ENCODE results near the gene CGB7. TPM values are rescaled to one million over a fixed set of nuclear protein-coding genes. Genes with fewer than 3 reads are reported as not detected.
"Not testable (repeated sequence)": the region's sequence is repeated elsewhere in the genome, so short reads cannot be mapped to it uniquely, and the experiment has no call there.

Gene CGB7
- total and polyA plus RNA-seq, 4 donors, result 0.11 to 0.57 (median 0.25) TPM

DNA sequence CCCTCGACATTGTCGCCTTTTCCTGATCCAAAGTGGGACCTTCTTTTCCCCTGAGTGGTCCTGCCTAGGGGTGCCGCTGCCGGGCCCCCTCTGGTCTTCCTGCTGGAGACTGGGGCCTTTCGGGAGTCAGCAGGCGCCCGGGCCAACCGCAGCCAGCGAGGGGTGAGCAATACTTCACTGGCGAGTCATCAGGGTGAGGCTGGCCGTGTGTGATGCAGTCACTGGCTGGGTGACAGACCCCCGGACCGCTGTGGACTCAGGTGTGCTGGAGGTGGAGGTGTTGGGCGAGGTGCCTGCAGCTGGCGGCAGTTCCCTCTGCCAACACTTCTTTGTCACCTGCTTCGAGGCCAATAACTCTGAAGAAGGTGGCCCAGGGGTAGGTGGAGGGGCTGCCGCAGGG, 15.4 kb downstream of the CGB7 start:
- no peak for DNase-seq
- WGBS, 2 donors, result 78 to 88% methylated on average over 17 of the region's 17 CpGs
- H3K36me3 ChIP-seq (ENCODE audit: control insufficient read depth in 4 of 4, insufficient read depth in 4 of 4, low read length in 4 of 4), result no peaks in the 10 kb centered on the region

DNA sequence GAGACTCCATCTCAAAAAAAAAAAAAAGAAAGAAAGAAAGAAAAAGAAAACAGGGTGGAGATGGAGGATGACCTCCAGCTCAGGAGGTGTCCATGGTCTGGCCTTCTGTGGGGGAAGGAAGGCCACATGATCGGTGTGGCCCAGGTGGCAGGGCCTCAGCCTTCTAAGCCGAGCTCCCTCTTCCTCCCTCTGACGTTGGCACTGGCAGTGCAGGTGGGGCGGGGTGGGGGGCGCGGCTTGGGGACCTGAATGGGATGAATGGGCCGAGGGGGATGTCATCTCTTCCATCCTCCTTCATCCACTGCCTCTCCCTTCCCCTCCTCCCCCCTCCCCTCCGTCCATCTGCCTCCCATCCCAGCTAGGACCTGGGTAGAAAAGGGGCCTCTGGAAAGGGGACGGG, 17.8 kb downstream of the CGB7 start:
- not testable (repeated sequence) for DNase-seq; H3K4me1 ChIP-seq (ENCODE audit: control insufficient read depth in 5 of 5, insufficient read depth in 5 of 5, low read length in 5 of 5); H3K27me3 ChIP-seq (ENCODE audit: control insufficient read depth in 3 of 3, insufficient read depth in 3 of 3, low read length in 2 of 3); H3K9me3 ChIP-seq (ENCODE audit: control insufficient read depth in 4 of 4, insufficient read depth in 3 of 4, low read length in 3 of 4); ATAC-seq (ENCODE audit: insufficient read depth, low FRiP score); H3K4me3 ChIP-seq; H3K9ac ChIP-seq (ENCODE audit: insufficient read depth in 1 of 2, low read length in 2 of 2); H3K27ac ChIP-seq (ENCODE audit: low read depth in 1 of 2, low read length in 1 of 2); H3K36me3 ChIP-seq (ENCODE audit: control insufficient read depth in 4 of 4, insufficient read depth in 4 of 4, low read length in 4 of 4)
- WGBS, 2 donors, result 62 to 79% methylated on average over 8 to 9 of the region's 9 CpGs

More for the DNA sequence above, 15.4 kb downstream of the CGB7 start:
- ATAC-seq (ENCODE audit: insufficient read depth, low FRiP score), result no peak
- H3K9ac ChIP-seq (ENCODE audit: insufficient read depth in 1 of 2, low read length in 2 of 2), result no peak overlapping the region
- no peaks in the 10 kb centered on the region for H3K9me3 ChIP-seq (ENCODE audit: control insufficient read depth in 4 of 4, insufficient read depth in 3 of 4, low read length in 3 of 4)
- TF ChIP-seq, protein P1, sequence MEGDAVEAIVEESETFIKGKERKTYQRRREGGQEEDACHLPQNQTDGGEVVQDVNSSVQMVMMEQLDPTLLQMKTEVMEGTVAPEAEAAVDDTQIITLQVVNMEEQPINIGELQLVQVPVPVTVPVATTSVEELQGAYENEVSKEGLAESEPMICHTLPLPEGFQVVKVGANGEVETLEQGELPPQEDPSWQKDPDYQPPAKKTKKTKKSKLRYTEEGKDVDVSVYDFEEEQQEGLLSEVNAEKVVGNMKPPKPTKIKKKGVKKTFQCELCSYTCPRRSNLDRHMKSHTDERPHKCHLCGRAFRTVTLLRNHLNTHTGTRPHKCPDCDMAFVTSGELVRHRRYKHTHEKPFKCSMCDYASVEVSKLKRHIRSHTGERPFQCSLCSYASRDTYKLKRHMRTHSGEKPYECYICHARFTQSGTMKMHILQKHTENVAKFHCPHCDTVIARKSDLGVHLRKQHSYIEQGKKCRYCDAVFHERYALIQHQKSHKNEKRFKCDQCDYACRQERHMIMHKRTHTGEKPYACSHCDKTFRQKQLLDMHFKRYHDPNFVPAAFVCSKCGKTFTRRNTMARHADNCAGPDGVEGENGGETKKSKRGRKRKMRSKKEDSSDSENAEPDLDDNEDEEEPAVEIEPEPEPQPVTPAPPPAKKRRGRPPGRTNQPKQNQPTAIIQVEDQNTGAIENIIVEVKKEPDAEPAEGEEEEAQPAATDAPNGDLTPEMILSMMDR (IDR thresholded peaks at IDR 0.05; ENCODE audit: control extremely low read depth, extremely low read depth), result no peak
- no peak overlapping the region for H3K27ac ChIP-seq (ENCODE audit: low read depth in 1 of 2, low read length in 1 of 2)
- H3K4me1 ChIP-seq (ENCODE audit: control insufficient read depth in 5 of 5, insufficient read depth in 5 of 5, low read length in 5 of 5), result no peaks in the 10 kb centered on the region
- no peaks in the 10 kb centered on the region for H3K27me3 ChIP-seq (ENCODE audit: control insufficient read depth in 3 of 3, insufficient read depth in 3 of 3, low read length in 2 of 3)
- no peak overlapping the region for H3K4me3 ChIP-seq

DNA sequence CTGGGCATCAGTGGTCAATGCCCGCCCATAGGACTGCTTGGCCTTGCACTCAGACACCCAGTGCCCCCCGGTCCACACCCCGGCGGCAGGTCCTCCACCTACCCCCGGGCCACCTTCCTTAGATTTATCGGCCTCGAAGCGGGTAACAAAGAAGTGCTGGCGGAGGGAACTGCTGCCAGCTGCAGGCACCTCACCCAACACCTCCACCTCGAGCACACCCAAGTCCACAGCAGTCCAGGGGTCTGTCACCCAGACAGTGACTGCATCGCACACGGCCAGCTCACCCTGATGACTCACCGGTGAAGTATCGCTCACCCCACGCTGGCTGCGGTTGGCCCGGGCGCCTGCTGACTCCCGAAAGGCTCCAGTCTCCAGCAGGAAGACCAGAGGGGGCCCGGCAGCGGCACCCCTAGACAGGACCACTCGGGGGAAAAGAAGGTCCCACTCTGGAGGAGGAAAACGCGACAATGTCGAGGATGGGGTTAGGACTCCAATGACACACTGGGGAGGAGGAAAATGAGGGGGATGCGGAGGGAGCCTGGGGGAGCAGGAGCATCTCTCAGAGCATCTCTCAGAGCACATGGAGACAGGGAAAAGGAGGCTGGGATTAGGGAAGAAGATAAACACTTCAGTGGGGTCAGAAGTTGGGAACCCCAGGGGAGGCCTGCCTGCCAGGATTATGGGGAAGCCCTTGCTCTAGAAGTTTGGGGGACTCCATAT, 18.8 kb downstream of the CGB7 start:
- not testable (repeated sequence) for H3K9me3 ChIP-seq (ENCODE audit: control insufficient read depth in 4 of 4, insufficient read depth in 3 of 4, low read length in 3 of 4); DNase-seq; H3K27ac ChIP-seq (ENCODE audit: low read depth in 1 of 2, low read length in 1 of 2); H3K4me1 ChIP-seq (ENCODE audit: control insufficient read depth in 5 of 5, insufficient read depth in 5 of 5, low read length in 5 of 5); H3K9ac ChIP-seq (ENCODE audit: insufficient read depth in 1 of 2, low read length in 2 of 2); H3K4me3 ChIP-seq; H3K36me3 ChIP-seq (ENCODE audit: control insufficient read depth in 4 of 4, insufficient read depth in 4 of 4, low read length in 4 of 4); ATAC-seq (ENCODE audit: insufficient read depth, low FRiP score); H3K27me3 ChIP-seq (ENCODE audit: control insufficient read depth in 3 of 3, insufficient read depth in 3 of 3, low read length in 2 of 3)
- WGBS, 2 donors, result 87 to 90% methylated on average over 26 of the region's 26 CpGs

DNA sequence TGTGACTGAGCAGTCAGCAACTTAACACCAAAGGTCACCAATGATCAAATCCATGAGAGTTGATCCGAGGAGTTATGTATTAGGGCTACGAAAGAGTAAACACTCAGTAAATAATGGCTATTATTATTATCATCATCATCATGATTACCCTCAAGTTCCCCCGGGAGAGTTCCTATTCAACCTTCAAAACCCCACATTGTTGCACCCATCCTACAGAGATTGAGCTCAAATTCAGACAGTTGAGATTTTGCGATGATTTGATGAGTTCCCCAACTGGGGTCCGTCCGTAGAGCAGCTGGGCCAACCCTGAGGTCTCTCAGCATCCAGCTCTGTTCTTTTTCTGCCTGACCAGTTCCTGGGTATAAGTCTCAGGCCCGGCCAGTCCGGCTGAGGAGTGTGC, 19.4 kb downstream of the CGB7 start:
- not testable (repeated sequence) for H3K4me3 ChIP-seq; ATAC-seq (ENCODE audit: insufficient read depth, low FRiP score); H3K27me3 ChIP-seq (ENCODE audit: control insufficient read depth in 3 of 3, insufficient read depth in 3 of 3, low read length in 2 of 3); H3K4me1 ChIP-seq (ENCODE audit: control insufficient read depth in 5 of 5, insufficient read depth in 5 of 5, low read length in 5 of 5); H3K9me3 ChIP-seq (ENCODE audit: control insufficient read depth in 4 of 4, insufficient read depth in 3 of 4, low read length in 3 of 4); H3K36me3 ChIP-seq (ENCODE audit: control insufficient read depth in 4 of 4, insufficient read depth in 4 of 4, low read length in 4 of 4); H3K9ac ChIP-seq (ENCODE audit: insufficient read depth in 1 of 2, low read length in 2 of 2); DNase-seq; H3K27ac ChIP-seq (ENCODE audit: low read depth in 1 of 2, low read length in 1 of 2)
- 91% methylated on average over 6 to 8 of the region's 8 CpGs for WGBS, 2 donors

DNA sequence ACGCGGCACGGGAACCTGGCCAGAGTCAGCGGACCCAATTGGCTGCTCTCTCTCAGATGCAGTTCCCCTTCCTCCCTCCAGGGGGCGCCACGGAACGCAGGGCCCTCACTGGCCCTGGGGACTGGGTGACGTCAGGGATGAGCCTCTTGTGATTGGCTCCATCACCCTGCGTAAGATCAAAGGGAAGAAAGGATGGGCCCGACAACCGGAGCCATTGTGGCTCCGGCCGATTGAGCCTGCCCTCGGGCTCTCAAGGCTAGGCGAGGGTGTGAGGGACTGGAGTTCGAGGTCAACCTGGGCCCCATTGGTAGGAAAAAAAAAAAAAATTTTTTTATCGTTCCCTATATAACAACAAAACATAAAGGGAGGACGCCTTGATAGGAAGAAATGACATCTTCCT, 20.7 kb downstream of the CGB7 start, which contains the start of gene CGB1:
Gene CGB1, minus strand, starts transcription at position 81 of the 400 bp plus-strand sequence. CDS start 184 bp downstream, outside the sequence.
- H3K27ac ChIP-seq (ENCODE audit: low read depth in 1 of 2, low read length in 1 of 2); H3K9ac ChIP-seq (ENCODE audit: insufficient read depth in 1 of 2, low read length in 2 of 2); ATAC-seq (ENCODE audit: insufficient read depth, low FRiP score); DNase-seq; H3K36me3 ChIP-seq (ENCODE audit: control insufficient read depth in 4 of 4, insufficient read depth in 4 of 4, low read length in 4 of 4); H3K9me3 ChIP-seq (ENCODE audit: control insufficient read depth in 4 of 4, insufficient read depth in 3 of 4, low read length in 3 of 4); H3K27me3 ChIP-seq (ENCODE audit: control insufficient read depth in 3 of 3, insufficient read depth in 3 of 3, low read length in 2 of 3); H3K4me3 ChIP-seq; H3K4me1 ChIP-seq (ENCODE audit: control insufficient read depth in 5 of 5, insufficient read depth in 5 of 5, low read length in 5 of 5): not testable (repeated sequence)
- WGBS, 2 donors, result 48 to 61% methylated on average over 17 to 18 of the region's 18 CpGs

DNA sequence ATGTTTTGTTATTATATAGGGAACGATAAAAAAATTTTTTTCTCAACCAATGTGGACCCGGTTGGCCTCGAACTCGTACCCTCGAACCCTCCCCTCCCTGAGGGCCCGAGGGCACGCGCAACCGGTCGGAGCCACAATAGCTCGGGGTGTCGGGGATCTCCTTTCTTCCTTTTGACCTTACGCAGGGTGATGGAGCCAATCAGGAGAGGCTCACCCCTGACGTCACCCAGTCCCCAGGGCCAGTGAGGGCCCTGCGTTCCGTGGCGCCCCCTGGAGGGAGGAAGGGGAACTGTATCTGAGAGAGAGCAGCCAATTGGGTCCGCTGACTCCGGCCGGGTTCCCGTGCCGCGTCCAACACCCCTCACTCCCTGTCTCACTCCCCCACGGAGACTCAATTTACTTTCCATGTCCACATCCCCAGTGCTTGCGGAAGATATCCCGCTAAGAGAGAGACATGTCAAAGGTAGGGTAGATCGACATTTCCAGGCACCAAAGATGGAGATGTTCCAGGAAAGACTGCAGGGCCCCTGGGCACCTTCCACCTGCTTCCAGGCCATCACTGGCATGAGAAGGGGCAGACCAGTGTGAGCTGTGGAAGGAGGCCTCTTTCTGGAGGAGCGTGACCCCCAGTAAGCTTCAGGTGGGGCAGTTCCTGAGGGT, 25.8 kb downstream of the CGB7 start, which contains the start of gene CGB2:
Gene CGB2, plus strand, starts transcription at position 249 of the 660 bp plus-strand sequence. Its CDS starts 206 bp downstream, at position 455.
- H3K4me3 ChIP-seq; H3K4me1 ChIP-seq (ENCODE audit: control insufficient read depth in 5 of 5, insufficient read depth in 5 of 5, low read length in 5 of 5); H3K36me3 ChIP-seq (ENCODE audit: control insufficient read depth in 4 of 4, insufficient read depth in 4 of 4, low read length in 4 of 4); DNase-seq; H3K9me3 ChIP-seq (ENCODE audit: control insufficient read depth in 4 of 4, insufficient read depth in 3 of 4, low read length in 3 of 4); H3K27me3 ChIP-seq (ENCODE audit: control insufficient read depth in 3 of 3, insufficient read depth in 3 of 3, low read length in 2 of 3); ATAC-seq (ENCODE audit: insufficient read depth, low FRiP score); H3K9ac ChIP-seq (ENCODE audit: insufficient read depth in 1 of 2, low read length in 2 of 2); H3K27ac ChIP-seq (ENCODE audit: low read depth in 1 of 2, low read length in 1 of 2): not testable (repeated sequence)
- 22 to 28% methylated on average over 27 to 28 of the region's 28 CpGs for WGBS, 2 donors

DNA sequence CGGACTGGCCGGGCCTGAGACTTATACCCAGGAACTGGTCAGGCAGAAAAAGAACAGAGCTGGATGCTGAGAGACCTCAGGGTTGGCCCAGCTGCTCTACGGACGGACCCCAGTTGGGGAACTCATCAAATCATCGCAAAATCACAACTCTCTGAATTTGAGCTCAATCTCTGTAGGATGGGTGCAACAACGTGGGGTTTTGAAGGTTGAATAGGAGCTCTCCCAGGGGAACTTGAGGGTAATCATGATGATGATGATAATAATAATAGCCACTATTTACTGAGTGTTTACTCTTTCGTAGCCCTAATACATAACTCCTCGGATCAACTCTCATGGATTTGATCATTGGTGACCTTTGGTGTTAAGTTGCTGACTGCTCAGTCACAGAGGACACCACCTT, 27.2 kb downstream of the CGB7 start:
- H3K9ac ChIP-seq (ENCODE audit: insufficient read depth in 1 of 2, low read length in 2 of 2); DNase-seq; H3K4me3 ChIP-seq; H3K9me3 ChIP-seq (ENCODE audit: control insufficient read depth in 4 of 4, insufficient read depth in 3 of 4, low read length in 3 of 4); H3K27ac ChIP-seq (ENCODE audit: low read depth in 1 of 2, low read length in 1 of 2); ATAC-seq (ENCODE audit: insufficient read depth, low FRiP score); H3K36me3 ChIP-seq (ENCODE audit: control insufficient read depth in 4 of 4, insufficient read depth in 4 of 4, low read length in 4 of 4); H3K4me1 ChIP-seq (ENCODE audit: control insufficient read depth in 5 of 5, insufficient read depth in 5 of 5, low read length in 5 of 5); H3K27me3 ChIP-seq (ENCODE audit: control insufficient read depth in 3 of 3, insufficient read depth in 3 of 3, low read length in 2 of 3): not testable (repeated sequence)
- WGBS, 2 donors, result 91 to 94% methylated on average over 3 to 5 of the region's 8 CpGs

Measured in lung (tissue), 12 donors.